GM18861 (cell line): ENCODE results near the gene NAPSA.
"Not testable (repeated sequence)": the region's sequence is repeated elsewhere in the genome, so short reads cannot be mapped to it uniquely, and the experiment has no call there.

Source experiments
- ATAC-seq: cut with Tn5 transposase; IDR thresholded peaks from one replicate; pipeline ENCODE4 v1.9.1; 2021; ENCODE audit not compliant: unreplicated experiment

NAPSA gene

GRCh38 chr19:50361290-50362029 lies 4.0 kb downstream of the NAPSA start:
- ATAC-seq = no peak

DNA sequence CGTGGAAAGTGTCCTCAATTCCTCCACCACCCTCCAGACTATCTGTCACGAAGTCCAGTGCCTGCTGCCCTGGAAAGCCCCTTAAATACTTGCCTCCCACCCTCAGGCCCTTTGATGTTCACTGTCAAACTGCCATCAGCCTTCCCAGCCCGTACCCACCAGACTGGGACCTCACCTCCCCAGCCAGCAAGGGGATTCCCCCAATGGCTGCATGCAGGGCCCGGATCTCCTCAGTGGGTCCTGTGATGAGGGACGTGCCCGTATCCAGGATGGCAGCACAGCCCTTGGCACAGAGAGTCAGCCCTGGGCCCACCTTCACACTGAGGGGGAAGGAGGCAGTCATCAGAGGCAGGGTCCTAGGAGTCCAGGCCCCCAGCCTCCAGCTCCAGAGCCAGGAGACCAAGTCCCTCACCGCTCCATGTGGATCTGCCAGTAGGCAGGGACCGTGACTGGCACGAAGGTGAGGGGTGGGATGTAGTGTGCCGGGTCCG lies 6.1 kb downstream of the NAPSA start:
- ATAC-seq = no peak

GRCh38 chr19:50358483-50359327 lies 6.7 kb downstream of the NAPSA start:
- no peak for ATAC-seq

DNA sequence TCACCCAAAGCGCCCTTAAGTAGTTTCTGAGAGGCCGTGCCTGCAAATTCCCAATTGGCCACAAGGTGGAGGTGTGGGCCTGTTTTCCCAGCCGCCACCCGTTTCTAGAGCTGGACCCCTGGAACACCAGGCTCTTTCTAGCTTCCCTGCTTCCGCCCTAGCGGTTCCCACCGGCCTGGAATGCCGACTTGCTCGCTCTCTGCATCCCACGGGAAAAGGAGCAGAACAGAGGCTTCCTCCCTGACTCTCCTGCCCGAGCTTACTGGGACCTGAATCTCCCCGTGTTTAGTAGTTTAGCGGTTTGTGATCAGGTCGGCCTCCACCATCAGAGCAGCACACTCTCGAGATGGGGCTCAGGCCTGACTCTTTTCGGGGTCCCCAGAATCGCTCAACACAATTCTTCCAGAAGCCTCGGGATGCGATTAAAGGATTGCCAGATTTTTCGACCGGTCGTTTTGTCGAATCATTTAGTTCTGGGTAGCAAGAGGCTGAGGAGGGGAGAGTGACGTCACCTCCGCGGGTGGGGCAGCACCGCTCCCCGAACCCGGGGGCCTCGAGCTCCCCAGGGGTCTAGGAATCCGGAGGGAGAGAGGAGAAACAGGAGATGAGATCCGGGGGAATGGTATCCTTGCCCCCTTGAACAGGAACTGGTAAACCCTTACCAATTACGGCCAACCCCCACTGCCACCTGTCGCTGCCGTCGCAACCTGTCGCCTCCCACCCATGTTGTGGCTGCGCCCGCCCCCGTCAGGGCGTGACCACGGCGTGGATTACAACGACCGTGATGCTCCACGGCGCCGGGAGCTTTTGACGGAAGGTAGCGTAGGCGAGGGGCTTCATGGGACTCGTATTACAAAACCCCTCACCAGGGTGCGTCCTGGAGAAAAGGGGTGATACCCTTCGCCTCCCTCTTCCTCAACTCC lies 8.0 kb downstream of the NAPSA start:
- peak; percentile 33 for ATAC-seq

GRCh38 chr19:50356691-50357177 lies 8.7 kb downstream of the NAPSA start:
- ATAC-seq = no peak

- ATAC-seq = not testable (repeated sequence)
These were observed 12.0 kb downstream of the NAPSA start for GRCh38 chr19:50353487-50353880.

DNA sequence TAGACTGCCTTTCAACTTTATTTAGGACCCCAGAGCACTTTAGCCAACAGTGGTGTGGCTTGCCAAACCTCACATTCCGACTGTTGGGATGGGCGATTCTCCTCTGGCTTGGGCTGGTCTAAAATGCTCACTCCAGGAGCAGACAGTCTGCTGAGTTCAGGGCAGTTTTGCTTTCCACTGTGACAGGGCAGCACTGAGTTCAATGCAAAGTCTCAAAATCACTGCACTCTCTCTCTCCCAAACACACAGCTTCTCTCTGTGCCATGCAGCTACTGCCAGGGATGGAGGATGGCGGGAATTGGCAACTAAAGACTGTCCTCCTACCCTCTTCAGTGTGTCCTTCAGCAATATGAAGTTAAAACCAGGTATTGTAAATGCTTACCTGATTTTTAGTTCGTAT lies 13.2 kb downstream of the NAPSA start:
- no peak for ATAC-seq

DNA sequence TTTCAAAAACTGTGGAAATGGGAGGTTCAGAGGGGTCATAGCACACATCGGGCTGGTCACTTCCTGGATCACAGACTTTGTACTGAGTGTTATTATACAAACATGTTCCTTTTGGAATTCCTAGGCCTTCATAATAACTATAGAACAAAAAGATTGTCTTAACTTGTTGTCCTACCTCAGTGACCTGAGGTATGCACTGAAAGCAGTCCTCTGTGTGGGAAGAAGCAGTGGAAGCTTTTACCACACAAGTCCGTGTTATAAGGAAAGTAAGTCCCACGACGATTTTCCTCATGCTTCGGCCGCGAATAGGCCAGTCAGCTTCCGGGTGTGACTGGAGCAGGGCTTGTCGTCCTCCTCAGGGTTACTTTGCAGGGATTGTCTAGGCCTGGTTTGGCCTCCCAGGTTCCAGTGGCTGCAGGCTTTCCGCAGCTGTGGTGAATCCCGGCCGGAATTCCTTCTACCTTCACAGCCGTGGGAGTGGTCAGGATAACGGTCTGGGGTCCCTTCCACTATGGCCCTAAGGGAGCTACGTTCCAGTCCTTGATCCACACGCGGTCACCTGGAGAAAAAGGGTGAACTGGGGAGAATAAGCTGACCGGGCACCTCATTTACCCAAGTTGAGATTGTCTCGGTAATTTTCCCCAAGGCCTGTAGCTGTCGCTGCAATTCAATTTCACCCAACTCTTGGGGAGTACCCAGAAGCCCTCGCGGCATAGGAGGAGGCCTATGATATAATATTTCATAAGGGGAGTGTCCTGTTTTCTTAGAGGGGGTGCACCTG lies 16.0 kb downstream of the NAPSA start:
- no peak for ATAC-seq

GRCh38 chr19:50347089-50347581 lies 18.3 kb downstream of the NAPSA start:
- not testable (repeated sequence) for ATAC-seq

DNA sequence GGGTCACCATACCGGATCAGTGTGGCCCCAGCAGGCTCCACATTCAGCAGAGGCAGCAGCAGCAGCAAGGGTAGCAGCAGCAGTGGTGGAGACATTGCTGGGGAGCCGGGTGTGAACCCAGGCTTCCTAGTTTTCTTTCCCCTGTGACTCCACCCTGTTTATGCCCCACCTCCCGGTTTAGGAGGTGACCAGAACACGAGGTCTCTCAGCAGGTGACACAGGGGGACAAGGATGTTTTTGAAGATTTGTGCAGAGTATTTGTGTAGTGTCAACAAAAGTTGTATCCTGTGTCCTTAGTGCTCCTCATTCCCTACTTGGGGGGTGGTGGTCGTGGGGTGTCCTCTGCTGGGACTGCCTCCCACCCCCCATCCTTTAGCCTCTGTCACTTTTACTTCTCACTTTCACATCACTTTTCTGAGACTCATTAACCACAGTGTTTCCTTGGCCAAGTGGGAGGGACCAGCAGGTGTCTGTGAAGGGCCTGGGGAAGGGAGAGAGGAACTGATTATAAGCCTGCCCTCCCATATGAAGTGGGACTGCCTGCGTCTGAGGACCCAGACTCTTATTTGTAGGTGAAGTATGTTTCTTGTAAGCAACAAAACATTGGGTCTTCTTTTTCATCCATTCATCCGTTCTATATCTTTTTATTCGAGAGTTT lies 20.6 kb downstream of the NAPSA start:
- peak; percentile 40 for ATAC-seq

DNA sequence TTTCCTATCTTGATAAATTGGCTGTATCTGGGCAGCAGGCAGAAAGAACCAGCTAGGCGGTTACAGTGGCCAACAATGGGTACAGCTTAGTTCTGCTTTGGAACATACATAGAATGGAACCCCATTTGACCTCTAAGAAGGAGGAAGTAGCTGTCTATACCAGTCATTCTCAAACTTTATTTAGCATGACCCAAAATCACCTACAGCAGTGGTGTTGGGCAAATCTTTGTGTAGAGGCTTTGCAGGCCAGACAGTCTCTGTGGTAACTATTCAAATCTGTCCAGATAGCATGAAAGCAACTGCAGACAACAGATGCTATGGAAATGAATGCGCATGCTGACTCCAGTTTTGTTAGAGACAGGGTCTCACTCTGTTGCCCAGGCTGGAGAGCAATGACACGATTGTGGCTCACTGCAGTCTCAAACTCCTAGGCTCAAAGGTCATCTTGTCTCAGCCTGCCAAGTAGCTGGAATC lies 24.3 kb downstream of the NAPSA start:
- peak; percentile 58 for ATAC-seq

- ATAC-seq = no peak
These were observed 25.1 kb downstream of the NAPSA start for GRCh38 chr19:50340331-50340730.

GRCh38 chr19:50337031-50337430 lies 28.4 kb downstream of the NAPSA start:
- not testable (repeated sequence) for ATAC-seq

DNA sequence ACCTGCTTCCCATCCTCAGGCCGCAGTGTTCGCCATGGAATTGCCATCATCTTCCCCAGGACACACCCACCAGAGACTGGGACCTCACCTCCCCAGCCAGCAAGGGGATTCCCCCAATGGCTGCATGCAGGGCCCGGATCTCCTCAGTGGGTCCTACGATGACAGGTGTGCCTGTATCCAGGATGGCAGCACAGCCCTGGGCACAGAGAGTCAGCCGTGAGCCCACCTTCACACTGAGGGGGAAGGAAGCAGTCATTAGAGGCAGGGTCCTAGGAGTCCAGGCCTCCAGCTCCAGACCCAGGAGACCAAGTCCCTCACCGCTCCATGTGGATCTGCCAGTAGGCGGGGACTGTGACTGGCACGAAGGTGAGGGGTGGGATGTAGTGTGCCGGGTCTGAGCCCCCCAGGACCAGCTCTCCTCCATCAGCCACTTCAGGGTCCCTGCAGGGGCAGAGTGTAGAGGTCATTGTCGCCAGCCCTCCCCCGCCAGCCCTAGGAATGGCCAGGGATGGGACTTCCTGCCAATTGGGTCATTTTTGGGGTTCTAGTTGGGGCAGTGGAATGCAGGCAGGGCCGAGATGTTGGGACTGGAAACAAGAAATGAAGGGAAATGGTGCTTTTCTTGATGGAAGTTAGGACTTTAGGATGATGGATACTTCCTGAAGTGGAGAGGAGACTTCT lies 30.6 kb downstream of the NAPSA start:
- no peak for ATAC-seq

DNA sequence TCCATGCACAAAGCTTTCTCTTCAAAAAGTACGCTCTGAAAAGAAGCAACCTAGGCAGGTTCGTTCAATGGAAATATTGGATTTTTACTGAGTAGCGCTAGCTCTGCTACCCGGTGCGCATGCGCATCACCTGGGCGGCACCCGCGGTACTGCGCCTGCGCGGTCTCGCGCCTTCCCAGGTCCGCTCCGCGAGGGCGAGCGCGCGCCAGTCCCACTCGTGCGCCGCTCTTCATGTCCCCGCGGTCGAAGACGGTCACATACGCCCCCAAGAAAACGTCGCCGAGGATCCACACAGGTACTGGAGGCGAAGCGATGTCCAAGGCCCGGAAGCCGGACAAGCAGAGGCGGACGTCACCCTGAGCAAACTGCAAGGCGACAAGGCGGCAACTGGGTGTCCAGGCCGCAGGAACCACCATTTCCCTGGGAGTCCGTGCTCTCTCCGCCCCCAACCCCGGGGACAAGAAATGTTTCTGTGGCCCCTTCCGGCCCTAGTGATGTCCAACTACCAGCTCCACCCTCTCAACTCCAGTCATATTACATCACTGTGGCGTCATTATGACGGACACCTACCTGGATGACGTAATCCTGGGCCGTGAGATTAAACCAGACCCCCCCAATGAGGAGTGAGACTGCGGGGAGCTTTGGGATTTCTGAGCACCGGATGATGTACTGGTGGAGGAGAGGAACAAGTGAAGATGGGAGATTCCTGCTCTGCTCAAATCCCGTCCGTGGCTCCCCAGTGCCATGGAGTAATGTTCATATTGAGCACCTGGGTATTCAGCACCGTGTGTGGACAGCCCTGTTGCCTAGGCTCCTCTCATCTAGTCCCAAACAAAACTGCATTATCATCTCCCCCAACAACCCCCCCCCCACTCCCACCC lies 31.5 kb downstream of the NAPSA start:
- peak; percentile 28 for ATAC-seq

DNA sequence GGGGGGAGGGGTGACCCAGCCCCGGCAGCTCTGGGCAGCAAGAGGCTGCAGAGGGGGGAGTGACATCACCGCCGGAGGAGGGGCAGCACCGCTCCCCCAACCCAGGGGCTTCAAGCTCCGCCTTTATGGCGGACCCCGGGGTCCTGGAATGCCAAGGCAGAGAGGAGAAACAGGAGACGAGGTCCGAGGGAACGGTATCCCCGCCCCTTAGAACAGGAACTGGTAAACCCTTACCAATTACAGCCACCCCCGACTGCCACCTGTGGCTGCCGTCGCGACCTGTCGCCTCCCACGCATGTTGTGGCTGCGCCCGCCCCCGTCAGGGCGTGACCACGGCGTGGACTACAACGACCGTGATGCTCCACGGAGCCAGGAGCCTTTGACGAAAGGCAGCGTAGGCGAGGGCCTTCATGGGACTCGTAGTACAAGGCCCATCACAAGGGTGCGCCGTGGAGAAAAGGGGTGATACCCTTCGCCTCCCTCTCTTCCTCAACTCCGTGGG lies 32.2 kb downstream of the NAPSA start:
- peak; percentile 51 for ATAC-seq

- ATAC-seq = no peak
These were observed 33.0 kb downstream of the NAPSA start for GRCh38 chr19:50332244-50333038.
